SK-N-MC (cell line): ENCODE results near the gene SYNE1.
"Not testable (repeated sequence)": the region's sequence is repeated elsewhere in the genome, so short reads cannot be mapped to it uniquely, and the experiment has no call there.

Experiments
- EZH2 ChIP-seq: fragments of 200-600 bp; sonication (generic); IDR thresholded peaks from one replicate; pipeline ENCODE4 v1.6.1; 2017; ENCODE audit warnings: antibody characterized with exemption
- FOXP2 ChIP-seq: optimal IDR thresholded peaks from 2 replicates; pipeline ENCODE3; 2011; ENCODE audit warnings: mild to moderate bottlenecking, moderate library complexity; ENCODE audit not compliant: insufficient read depth; ENCODE audit errors: extremely low read length, control extremely low read depth
- POLR2AphosphoS5 ChIP-seq: IDR thresholded peaks from 2 replicates; pipeline ENCODE4 v1.6.1; 2012; ENCODE audit warnings: mild to moderate bottlenecking, low read depth, low read length, borderline replicate concordance

DNA sequence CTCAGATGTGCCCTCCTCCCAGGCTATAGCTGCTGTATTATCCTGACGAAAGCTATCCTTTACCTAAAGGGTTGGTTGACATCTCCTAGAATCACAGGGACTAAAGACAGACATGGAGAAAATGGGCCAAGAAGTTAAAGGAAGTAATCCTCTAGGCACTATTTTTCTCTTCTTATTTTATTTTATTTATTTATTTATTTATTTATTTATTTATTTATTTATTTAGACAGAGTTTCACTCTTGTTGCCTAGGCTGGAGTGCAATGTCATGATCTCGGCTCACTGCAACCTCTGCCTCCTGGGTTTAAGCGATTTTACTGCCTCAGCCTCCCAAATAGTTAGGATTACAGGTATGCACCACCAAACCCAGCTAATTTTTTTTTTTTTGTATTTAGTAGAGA, 309.0 kb downstream of the SYNE1 start:
- TF ChIP-seq POLR2AphosphoS5, EZH2, FOXP2: not testable (repeated sequence)
